ENCODE measurements around the gene RAB10.

DNA sequence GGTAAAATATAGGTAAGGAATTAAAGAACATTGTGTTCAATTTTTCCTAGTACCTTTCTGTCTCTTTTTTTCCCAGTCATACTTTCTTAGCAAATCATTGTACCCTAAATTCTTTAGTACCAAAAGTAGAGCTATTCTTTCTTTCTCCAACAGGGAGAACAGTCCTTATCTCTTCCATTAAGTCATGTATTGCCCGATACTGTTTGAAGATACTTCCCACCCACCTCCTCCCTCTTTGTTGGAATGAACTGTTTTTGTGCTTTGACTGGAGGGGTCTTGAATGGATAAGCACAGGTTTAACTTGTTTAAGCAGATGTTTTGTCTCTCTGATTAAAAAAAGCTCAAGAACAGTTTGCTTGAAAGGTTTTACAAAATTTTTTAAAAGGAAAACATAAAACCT lies 41.3 kb downstream of the RAB10 start:
- TF ChIP-seq NR2C2 (CRISPR knock-in tag; IDR thresholded peaks at IDR 0.05) = no peak
- TF ChIP-seq NR2C2 (tag; IDR thresholded peaks at IDR 0.05) = no peak
- TF ChIP-seq, protein P1, sequence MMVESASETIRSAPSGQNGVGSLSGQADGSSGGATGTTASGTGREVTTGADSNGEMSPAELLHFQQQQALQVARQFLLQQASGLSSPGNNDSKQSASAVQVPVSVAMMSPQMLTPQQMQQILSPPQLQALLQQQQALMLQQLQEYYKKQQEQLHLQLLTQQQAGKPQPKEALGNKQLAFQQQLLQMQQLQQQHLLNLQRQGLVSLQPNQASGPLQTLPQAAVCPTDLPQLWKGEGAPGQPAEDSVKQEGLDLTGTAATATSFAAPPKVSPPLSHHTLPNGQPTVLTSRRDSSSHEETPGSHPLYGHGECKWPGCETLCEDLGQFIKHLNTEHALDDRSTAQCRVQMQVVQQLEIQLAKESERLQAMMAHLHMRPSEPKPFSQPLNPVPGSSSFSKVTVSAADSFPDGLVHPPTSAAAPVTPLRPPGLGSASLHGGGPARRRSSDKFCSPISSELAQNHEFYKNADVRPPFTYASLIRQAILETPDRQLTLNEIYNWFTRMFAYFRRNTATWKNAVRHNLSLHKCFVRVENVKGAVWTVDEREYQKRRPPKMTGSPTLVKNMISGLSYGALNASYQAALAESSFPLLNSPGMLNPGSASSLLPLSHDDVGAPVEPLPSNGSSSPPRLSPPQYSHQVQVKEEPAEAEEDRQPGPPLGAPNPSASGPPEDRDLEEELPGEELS (CRISPR knock-in tag; IDR thresholded peaks at IDR 0.05; ENCODE audit: borderline replicate concordance) = no peak
- no peak for TF ChIP-seq ZNF41 (CRISPR knock-in tag; conservative IDR thresholded peaks at IDR 0.05)
- no peak for TF ChIP-seq ARNT (IDR thresholded peaks at IDR 0.05)
- TF ChIP-seq LARP7 (IDR thresholded peaks at IDR 0.05) = no peak
- no peak for TF ChIP-seq ELF1 (tag; IDR thresholded peaks at IDR 0.05)
- no peak for TF ChIP-seq SP1 (CRISPR knock-in tag; IDR thresholded peaks at IDR 0.05)
